ENCODE results near the gene PRELID1. TPM values are rescaled to one million over a fixed set of nuclear protein-coding genes. Genes with fewer than 3 reads are reported as not detected.
A peak's percentile ranks its signal among the peaks of the same experiment; 100 is the strongest.

The PRELID1 gene
- total and polyA plus RNA-seq, 8 donors: 72.3 to 154 (median 86.4) TPM

- Histone ChIP-seq H3K36me3 (peaks cover 0 to 9% of the 10 kb centered on the region in 2 donors), H3K27me3 (no peaks in the 10 kb centered on the region), H3K4me3 (no peak overlapping the region), H3K9me3 (no peaks in the 10 kb centered on the region), H3K27ac (no peak overlapping the region), H3K4me1 (peaks cover 0 to 17% of the 10 kb centered on the region in 2 donors)
- ATAC-seq: no peak
- DNase-seq: no peak
- intact Hi-C loops (cut with DNase I): loop anchor here in 1 of 2 donors (10.0 kb wide), 1 partner anchor 135 kb away; no protein-coding TSS in a partner anchor
- no peak for TF ChIP-seq CTCF (IDR thresholded peaks at IDR 0.05)
Observed at GRCh38 chr5:177319913-177320588, 16.5 kb downstream of the PRELID1 start.

GRCh38 chr5:177320879-177321278 is 17.3 kb downstream of the PRELID1 start:
- H3K36me3 ChIP-seq: peaks cover 0 to 9% of the 10 kb centered on the region in 2 donors
- ATAC-seq (peak; percentile 57), DNase-seq (peak in 1 of 4 donors; percentile 78)
- no peak overlapping the region for H3K27ac ChIP-seq
- TF ChIP-seq CTCF (IDR thresholded peaks at IDR 0.05): no peak
- intact Hi-C loops (cut with DNase I): loop anchor here in 1 of 2 donors (10.0 kb wide), 1 partner anchor 134 kb away; no protein-coding TSS in a partner anchor
- no peaks in the 10 kb centered on the region for H3K9me3 ChIP-seq
- no peaks in the 10 kb centered on the region for H3K27me3 ChIP-seq
- H3K4me3 ChIP-seq: no peak overlapping the region
- peaks cover 0 to 17% of the 10 kb centered on the region in 2 donors for H3K4me1 ChIP-seq

GRCh38 chr5:177325868-177326381 is 22.3 kb downstream of the PRELID1 start:
- ATAC-seq: no peak
- no peak overlapping the region for H3K4me3 ChIP-seq
- H3K27ac ChIP-seq: no peak overlapping the region
- no peaks in the 10 kb centered on the region for H3K9me3 ChIP-seq
- DNase-seq: no peak
- H3K4me1 ChIP-seq: peaks cover 0 to 8% of the 10 kb centered on the region in 2 donors
- H3K27me3 ChIP-seq: no peaks in the 10 kb centered on the region
- intact Hi-C loops (cut with DNase I): loop anchor here in 1 of 2 donors (10.0 kb wide), 1 partner anchor 129 kb away; no protein-coding TSS in a partner anchor
- H3K36me3 ChIP-seq: peaks cover 0 to 28% of the 10 kb centered on the region in 2 donors
- no peak for TF ChIP-seq CTCF (IDR thresholded peaks at IDR 0.05)

GRCh38 chr5:177327539-177328522 is 24.2 kb downstream of the PRELID1 start:
- H3K27ac ChIP-seq: peak overlapping the region; percentile 53 to 54
- DNase-seq (peak in 2 of 4 donors; percentile 19 to 51), ATAC-seq (peak; percentile 66)
- H3K4me1 ChIP-seq: peaks cover 0 to 10% of the 10 kb centered on the region in 2 donors
- H3K4me3 ChIP-seq: no peak overlapping the region
- no peaks in the 10 kb centered on the region for H3K9me3 ChIP-seq
- intact Hi-C loops (cut with DNase I): loop anchor here in 1 of 2 donors (10.0 kb wide), 1 partner anchor 127 kb away; no protein-coding TSS in a partner anchor
- no peak for TF ChIP-seq CTCF (IDR thresholded peaks at IDR 0.05)
- H3K36me3 ChIP-seq: peaks cover 0 to 47% of the 10 kb centered on the region in 2 donors
- H3K27me3 ChIP-seq: no peaks in the 10 kb centered on the region
